GM19397 (cell line): Measurements from ENCODE around the gene C9.
"Not testable (repeated sequence)": the region's sequence is repeated elsewhere in the genome, so short reads cannot be mapped to it uniquely, and the experiment has no call there.

ENCODE experiments used
- ATAC-seq: cut with Tn5 transposase; IDR thresholded peaks from one replicate; pipeline ENCODE4 v1.9.1; 2021; ENCODE audit warnings: mild to moderate bottlenecking, moderate library complexity; ENCODE audit not compliant: unreplicated experiment

The C9 gene

DNA sequence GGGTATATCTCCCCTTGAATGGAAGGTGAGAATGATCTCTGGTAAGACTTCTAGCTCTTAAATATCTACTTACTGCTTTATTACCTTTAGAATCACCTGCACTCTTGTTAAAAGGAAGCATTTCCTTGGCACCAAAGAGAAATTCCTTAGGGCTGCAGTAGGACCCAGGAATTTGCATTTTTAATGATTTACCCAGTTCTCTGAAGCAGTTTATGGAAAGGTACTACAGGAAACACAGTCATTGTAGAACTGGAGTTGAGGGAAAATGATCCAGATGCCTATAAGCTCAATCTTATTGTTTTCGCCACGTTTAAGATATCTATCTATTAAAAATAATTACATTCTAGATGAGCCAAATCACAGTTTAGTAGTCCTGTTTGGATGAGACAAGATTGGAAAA lies 9.5 kb upstream of the C9 start:
- ATAC-seq = no peak

DNA sequence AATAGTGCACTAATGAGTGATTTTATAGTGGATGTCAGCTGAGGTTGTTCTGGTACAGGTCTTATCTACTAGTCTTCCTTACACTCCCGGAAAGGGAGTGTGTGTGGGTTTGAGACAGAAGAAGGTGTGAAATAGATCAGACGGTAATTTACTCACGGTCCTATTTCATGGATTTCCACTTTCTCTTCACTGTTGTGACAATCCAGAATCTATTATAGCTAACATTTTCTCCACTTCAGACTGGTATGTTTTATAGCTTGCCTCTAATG lies 7.0 kb upstream of the C9 start:
- ATAC-seq = no peak

DNA sequence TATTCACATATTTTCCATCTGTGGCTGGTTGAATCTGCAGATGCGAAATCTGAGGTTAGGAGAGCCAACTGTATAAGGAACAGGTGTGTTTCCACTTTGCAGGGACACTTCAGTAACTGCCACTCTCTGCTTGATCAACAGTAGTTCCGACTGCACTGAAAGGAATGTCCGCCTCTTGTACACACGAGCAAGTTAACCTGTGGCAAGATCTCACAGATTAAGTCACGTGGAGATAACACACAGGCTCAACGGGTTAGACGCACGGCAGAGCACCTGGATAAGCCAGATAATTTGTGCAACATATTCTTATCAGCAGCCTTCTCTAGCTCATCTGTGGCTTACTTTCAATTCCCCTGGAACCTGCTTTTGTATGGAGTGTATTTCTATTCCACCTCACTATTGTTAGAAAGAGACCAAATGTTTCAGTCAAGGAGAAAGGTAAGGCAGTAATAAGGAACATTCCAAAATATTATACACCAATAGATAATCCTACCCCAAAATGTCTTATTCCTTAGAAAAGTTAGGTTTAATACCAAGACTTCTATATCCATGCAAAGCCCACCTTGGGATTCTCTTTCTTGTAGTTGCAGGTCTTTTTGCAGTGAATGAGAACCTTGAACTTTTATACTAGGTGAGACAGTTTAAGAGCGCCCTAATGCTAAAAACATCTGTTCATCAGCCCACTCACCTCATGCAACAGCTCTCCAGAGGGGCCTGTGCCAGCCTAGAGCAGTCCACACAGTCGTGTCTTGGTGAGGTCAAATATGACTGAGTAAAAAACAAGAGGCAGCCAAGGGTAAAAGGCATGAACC lies 6.5 kb upstream of the C9 start:
- ATAC-seq = no peak

DNA sequence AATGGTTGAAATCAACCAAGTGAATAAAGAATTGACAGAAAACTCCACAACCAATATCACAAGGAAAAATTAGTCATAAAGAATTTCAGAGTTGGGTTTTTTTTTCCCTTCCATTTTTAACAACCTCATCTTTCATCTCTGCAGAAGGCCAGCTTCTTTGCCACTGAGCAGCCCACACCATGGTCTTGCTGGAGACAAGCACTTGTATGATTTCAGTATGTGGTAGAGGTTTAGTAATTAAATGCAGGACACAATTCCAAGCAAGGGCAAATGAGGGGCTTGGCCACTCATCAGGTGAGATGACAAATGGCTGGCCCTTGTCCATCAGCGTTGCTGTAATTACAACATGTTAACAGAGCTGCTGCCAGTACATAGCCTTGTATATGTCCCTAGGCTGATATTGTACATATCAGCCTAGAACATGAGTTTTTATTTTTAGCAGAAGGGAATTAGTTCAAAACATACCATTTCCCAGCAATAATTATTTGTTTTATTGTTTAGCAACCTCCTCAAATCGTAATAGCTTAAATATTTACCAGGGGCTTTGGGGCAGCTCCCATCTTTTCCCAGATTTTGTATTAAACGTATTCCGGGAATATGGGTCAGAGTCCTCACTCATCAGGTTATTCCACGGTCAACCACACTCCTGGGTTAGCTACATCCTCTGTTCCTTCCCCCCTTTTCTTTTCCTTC lies 5.0 kb upstream of the C9 start:
- ATAC-seq = no peak

DNA sequence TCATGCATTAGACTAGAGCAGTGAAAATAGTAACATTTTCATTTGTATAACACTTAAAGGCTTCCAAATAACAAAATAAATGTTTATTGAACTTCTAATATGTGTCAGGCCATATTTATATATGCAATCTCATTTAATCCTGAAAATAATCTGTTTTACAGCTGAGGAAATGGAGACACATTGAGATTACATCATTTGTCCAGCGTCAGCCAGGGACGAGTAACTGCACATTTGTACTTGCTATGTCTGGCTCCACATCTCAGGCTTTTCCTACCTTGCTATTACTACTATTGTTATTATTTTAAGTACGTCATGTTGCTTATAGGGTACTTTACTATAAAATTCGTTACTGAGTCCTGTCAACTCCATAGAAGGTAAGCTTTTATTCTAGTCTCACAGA lies 3.8 kb upstream of the C9 start:
- no peak for ATAC-seq

DNA sequence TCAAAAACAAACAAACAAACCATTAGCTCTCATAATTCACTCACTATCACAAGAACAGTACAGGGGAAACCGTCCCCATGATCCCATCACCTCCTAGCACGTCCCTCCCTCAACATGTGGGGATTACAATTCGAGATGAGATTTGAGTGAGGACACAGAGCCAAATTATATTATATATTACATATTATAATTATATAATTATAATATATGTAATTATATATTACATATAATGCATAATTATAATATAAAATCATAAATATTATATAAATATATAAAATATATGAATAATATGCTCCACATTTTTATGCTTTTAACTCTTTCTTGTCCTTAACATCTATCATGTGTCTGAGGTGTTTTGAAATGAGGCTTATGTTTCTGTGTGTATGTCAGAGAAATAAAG lies 3.4 kb upstream of the C9 start:
- ATAC-seq = no peak

DNA sequence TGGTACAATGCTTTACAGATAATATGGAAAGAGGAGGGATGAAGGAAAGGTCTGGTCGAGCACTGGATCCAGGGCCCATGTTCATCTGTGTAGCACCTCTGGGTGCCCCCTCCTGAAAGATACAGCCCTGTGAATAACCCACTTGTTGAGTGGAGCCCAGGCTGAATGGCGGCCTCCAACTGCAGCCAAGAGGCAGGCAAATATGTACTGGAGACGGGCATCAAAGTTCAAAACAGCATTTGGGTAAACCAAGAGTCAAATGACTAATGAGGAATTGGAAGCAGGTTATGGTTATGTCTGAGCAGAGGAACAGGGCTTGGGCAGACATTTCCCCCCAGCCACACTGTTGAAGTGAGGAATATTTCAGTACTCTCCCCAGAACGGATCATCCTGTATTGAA lies 1.1 kb downstream of the C9 start:
- ATAC-seq = no peak

DNA sequence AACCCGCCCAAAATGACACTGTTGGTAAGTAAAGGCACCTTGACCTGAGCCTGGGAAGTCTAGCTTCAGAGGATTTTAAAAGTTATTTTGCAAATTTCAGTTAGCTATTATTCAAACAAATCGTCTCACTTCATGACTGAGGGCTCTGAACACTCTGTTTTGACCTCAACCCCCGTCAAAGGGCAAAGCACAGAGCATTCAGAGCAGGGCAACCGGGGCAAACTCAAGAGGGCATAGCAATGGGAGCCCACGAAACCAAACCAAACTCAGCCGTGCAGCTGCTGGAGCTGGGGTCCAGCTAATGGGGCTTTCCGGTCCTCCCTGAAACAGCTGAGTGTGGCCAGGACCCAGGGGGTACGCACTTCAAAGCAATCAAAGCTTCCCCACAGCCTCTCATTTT lies 1.6 kb downstream of the C9 start:
- ATAC-seq = no peak

DNA sequence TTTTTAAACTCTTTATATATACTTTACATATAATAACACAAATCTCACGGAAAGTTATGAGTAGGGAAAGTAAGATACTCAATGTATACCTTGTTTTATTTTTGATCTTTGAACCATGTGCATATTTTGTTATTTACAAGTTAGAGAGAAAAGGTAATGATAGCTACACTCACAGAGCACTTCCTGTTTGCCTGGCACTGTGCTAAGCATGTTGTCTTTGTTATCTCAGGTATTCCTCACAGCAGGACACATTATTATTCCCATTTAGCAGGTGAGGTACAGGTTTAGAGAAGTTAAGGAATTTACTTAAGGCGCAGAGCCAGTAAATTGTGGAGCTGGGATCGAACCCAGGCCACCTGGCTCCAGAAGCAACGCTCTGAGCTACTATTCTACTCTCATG lies 3.0 kb downstream of the C9 start:
- no peak for ATAC-seq

DNA sequence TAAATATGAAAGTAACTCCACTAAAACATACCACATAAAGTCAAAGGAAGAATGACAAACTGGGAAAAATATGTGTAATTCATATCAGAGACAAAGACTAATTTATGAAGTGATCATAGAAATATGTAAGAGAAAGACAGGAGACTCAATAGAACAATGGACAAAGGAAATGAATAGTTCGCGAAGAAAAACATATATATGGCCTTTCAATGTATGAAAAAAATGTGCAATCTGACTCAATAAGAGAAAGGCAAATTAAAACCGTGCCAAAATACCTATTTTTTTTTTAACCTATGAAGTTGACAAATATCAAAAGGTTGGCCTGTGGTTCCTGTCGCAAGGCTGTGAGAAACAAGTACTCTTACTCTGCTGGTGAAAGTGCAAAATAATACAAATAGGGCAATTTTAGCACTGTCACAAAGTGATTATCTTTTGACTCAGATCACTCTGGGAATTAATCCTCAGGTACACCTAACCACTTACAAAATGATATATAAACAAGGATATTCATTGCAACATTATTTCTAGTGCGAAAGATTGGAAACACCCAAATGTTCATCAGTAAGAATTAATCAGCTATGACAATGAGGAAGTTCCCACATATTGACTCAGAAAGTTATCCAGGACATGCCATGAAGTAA lies 3.7 kb downstream of the C9 start:
- ATAC-seq = no peak

DNA sequence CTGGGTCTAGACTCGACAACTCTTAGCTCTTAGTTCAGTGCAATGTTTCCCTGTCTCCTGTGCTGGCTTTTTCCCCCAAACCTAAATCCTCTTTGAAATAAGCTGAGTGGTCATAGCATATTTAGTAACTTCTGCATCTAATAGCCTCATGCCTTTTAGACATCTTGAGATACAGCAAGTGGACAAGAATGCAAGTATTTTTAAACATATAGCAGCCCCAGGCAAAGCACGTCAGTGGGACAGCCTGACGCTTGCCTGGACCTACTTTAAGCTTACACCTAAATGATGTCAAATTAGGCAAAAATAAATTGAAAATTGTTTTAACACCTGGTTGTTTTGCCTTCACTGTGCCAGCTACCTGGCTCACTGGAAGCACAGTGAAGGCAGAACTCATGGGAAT lies 8.0 kb downstream of the C9 start:
- no peak for ATAC-seq

DNA sequence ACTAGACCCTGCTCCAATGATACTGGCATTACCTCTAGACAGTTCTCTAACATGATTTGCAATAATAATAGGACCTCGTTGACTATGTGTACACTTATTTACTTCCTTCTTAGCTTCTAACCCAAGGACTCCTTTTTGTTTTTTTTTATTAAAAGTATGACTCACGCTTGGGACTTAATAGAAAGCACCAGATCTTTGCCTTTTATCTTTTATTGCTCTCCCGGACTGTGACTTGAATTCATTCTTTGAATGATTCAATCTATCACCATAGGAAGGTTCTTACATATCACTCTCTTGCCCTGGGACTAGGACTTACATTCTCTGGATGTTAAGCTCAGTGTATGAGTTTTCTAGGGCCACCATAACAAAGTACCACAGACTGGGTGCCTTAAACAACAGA lies 9.0 kb downstream of the C9 start:
- ATAC-seq = no peak

DNA sequence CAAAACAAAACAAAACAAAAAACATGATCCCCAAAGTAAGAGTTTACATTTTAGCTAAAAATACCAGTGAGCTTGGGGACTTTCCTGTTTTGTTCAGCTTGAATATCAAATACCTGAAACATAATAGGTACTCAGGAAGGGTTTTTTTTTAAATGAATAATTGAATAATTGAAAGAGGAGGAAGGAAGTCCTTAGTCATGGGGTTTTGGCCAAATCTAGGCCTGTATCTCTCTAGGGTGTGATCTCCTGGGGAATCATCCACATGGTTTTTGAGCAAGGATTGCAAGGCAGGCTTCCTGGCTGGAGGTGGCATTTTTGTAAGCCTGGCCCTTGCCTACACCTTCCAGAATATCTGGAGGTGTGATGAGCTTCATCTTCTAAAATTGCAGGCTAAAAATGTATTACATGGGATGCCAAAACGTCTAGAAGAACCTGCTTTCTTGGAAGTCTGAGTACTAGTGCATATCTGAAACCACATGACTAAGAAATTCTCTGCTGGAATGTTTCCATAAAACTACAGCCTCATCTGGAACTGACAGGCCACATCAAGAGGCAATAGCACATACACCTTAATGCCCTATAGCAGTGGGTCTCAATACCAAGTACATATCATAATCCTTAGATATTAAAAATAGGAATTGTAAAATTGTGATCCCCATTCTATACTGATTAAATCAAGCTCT lies 10.4 kb downstream of the C9 start:
- no peak for ATAC-seq

DNA sequence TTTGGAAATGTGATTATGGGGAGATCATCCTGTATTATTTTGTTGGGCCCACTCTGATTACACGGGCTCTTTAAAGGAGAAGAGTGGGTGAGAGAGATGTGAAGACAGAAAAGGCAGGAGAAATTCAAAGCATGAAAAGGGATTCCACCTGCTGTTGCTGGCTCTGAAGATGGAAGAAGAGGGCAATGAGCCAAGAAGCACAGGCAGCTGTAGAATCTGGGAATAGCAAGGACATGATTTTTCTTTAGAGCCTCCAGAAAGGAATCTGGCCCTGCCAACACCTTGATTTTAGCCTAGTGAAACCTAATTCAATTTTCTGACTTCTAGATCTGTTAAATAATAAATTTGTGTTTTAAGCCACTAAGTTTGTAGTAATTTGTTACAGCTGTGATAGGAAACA lies 11.3 kb downstream of the C9 start:
- no peak for ATAC-seq

DNA sequence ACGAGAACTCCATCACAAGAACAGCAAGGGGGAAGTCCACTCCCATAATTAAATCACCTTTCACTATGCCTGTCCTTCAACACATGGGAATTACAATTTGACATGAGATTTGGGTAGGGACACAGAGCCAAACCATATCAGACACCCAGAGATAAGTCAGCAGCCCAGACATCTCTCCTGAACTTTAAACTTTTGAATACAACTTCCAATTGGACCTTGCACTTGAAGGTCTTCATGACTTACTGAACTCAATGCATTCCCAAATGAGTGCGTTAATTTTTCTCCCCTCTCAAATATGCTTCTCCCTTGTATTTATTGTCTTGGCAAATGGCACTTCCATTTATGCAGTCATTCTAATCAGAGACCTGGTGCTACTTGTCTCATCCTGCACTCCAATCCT lies 12.1 kb downstream of the C9 start:
- ATAC-seq = no peak

DNA sequence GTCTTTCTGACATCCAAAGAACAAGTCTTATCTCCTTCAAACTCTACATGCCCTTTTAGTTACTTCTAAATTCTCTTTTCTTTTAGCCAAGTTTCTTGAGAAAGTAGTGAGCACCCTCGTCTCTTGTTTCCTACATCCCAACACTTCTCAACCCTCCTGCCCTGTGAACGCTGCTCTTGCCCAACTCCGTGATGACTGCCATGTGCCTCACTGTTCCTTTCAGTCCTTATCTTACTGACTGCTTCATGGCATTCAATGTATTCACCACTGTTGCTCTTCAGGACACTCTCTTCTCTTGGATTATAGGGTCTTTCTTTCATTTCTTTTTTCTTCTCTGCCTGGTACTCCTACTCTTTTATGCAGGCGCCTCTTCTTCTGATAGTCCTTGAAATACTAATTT lies 14.8 kb downstream of the C9 start:
- ATAC-seq = no peak

DNA sequence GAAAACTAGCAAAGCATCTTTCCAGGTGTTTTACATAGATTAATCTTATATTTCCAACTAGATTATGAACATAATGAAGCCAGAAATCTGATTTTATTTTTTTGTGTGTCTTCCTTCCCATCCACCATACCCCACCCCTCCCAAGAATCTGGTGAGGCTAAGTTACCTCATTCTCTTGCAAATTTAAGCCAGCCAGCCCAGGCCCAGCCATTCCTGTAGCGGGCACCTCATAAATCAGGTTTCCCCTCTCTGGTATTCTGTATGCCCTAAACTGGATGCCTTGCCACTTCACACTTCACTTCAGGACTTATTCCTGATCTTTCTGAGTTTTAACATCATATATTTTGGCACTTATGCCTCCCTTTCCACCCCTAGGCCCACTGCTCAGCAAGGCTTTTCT lies 21.8 kb downstream of the C9 start:
- no peak for ATAC-seq

DNA sequence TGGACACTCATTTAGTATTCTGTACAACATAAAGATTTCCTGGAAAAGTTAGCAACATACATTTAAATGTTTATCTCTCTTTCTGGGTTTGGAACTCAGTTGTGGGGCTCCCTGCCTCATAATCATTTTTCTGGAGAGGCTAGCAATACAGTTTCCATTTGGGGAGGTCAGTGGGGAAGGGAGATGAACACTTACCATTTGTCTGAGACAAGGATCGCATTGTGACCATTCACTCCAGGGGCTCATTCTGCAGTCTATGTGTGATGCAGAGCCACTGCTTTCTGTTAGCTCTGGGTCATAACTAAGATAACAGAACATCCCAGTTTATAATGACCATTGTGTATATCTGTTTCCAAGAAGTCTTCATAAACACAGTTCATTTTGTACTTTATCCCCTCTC lies 22.4 kb downstream of the C9 start:
- no peak for ATAC-seq

DNA sequence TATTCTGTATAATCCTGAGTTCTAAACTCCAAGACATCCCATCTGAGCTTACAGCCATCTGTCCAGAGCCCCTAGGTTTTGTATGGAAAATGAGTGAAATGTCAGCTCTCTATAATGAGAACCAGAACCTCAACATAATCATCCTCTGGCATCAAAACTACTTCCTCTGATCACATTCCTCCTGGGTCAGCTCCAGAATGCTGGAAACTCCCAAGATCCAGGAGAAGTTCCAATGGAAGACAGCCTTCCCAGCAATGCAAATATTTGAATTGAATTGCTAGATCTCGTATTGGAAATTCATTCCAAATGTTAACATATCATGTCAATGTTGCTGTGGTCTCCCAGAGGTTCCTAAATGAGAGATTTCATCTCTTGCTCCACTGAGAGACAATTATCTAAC lies 23.8 kb downstream of the C9 start:
- ATAC-seq = no peak

DNA sequence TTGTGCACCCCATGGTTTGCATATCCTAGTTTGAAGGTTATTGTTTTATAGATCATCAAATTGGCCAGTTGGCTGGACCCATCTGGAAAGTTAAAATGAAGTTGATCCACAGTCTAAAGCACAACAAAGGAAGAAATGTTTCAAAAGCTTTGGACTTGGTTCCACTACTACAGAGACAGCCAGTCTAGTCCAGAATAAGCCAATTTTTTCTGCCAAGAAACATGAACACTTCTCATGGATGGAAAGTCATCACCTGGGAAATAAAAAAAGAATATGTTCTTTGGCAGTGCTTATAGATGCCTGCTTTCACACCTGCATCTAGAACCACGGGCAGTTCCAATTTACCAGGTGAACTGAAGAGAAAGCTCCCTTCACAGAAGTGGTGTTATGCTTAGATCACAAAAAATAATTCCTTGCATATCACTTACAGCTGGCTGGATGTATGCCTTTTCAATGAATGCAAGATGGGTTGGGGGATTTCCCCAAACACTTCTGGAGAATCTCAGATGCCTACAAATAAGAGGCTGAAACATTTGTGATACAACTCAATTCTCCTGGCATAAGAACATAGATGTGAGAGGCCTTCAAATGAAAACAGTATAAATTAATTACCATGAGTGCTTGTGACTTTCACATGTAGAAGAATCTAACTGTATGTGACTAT lies 26.9 kb downstream of the C9 start:
- ATAC-seq = no peak

DNA sequence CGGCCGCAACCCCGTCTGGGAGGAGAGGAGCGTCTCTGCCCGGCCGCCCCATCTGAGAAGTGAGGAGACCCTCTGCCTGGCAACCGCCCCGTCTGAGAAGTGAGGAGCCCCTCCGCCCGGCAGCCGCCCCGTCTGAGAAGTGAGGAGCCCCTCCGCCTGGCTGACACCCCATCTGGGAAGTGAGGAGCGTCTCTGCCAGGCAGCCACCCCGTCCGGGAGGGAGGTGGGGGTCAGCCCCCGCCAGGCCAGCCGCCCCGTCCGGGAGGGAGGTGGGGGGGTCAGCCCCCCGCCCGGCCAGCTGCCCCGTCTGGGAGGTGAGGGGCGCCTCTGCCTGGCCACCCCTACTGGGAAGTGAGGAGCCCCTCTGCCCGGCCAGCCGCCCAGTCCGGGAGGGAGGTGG lies 30.0 kb downstream of the C9 start:
- ATAC-seq = not testable (repeated sequence)
